ENCODE measurements around the gene HBE1.
"Not testable (repeated sequence)": the region's sequence is repeated elsewhere in the genome, so short reads cannot be mapped to it uniquely, and the experiment has no call there.

HBE1 gene

DNA sequence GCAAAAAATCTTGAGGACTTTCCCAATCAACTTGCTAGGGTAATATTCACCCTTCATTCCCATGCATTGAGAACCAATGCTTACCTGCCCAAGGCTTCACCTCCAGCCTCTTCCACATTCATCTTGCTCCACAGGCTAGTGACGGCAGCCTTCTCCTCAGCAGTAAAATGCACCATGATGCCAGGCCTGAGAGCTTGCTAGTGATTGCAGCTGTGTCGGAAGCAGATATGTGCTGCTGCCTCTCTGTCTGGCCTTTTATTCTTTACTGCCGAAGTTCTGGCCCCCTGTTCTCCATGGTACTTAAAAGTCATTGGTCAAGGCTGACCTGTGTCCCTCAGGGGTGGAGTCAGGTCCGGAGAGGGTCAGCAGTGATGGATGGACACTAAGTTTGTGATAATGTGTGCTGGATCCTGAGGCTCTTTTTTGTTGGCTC is at the start of gene HBE1:
TSS of gene HBE1 (minus strand) at position 231 of the 433 bp plus-strand sequence. CDS start at position 176, 55 bp downstream.
- DNase-seq, result no peak

DNA sequence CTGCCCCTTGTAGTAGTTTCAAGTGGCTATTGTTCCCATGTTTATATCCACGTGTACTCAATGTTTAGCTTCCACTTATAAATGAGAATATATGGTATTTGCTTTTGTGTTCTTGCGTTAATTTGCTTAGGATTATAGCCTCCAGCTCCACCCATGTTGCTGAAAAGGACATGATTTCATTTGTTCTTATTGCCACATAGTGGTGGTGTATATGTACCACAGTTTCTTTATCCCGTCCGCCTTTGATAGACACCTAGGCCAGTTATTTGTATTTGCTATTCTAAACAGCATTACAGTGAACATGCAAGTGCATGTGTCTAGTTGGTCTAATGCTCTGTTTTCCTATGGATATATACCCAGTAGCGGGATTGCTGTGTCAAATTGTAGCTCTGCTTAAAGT is 47.5 kb upstream of the HBE1 start:
- DNase-seq, result no peak

DNA sequence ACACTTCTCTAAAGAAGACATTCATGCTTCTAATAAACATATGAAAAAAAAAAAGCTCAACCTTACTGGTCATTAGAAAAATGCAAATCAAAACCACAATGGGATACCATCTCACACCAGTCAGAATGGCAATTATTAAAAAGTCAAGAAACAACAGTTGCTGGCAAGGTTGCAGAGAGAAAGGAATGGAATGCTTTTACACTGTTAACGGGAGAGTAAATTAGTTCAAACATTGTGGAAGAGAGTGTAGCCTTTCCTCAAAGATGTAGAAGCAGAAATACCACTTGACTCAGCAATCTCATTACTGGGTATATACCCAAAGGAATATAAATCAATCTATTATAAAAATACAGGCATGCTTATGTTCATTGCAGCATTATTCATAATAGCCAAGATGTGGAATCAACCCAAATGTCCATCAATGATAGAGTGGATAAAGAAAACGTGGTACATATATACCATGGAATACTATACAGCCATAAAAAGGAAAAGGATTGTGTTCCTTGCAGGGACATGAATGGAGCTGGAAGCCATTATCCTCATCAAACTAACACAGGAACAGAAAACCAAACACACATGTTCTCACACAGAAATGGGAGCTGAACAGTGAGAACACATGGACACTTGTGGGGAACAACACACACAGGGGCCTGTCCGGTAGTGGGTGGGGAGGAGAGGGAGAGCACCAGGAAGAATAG is 43.7 kb upstream of the HBE1 start:
- not testable (repeated sequence) for DNase-seq

DNA sequence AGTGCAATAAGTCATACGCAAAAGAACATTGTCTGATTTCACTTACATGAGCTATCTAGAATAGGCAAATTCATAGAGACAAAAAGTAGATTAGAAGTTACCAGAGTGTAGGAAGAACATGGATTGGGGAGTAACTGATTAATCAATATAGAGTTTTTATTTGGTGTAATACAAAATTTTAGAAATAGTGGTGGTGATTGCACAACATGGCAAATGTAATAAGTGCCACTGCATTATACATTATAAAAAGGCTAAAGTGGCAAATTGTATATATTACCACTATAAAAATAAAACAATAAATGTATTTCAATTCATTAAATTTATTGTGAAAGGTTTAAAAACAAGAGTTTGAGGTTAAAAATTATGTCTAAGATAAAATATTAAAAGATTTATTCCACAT is 40.7 kb upstream of the HBE1 start:
- DNase-seq, result no peak

DNA sequence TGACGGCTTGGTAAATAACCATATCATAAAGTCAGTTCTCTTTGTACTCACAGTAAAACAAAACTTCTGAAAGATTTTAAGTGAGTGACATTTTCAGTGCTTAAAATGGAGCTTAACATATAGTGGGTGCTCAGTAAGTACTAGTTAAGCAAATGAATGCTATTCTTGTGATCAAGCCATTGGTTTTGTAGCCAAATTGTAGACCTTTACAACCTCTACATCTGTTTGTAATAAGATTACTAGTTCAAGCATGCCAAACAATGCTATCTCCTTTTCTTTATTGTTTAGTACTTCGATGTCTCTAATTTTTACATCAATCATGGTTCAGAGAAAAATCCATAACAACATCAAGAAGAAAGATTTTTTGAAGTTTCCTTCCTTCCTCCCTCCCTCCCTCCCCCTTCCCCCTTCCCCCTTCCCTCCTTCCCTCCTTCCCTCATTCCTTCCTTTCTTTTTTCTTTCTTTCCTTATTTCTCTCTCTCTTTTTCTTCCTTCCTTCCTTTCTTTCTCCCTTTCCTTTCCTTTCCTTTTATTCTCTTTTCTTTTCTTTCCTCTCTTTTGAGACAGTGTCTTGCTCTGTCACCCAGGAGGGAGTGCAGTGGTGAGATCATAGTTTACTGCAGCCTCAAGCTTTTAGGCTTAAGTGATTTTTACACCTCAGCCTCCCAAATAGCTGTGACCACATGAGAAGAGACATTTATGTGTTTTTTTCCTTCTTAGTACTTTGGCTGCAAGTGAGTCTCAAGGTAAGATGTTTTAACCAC is 37.7 kb upstream of the HBE1 start:
- no peak for DNase-seq

DNA sequence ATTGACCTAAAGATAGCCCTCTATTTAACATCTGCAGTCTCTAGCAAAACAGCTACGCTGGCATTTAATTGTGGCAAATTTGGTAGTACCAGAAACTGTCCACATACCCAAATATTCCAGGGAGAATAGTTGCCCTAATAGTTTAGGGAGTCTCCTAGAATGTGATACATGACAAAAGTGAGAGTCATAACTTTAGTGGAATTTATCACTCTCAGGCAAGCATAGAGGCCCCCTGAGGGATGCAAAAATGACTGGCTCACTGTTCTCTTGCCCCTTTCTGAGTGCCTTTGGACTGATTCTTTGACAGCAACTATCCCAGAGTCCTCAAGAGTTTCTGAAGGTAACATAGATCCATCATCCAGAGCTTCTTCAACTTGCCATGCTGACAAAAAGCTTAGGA is 34.3 kb upstream of the HBE1 start:
- DNase-seq, result no peak

DNA sequence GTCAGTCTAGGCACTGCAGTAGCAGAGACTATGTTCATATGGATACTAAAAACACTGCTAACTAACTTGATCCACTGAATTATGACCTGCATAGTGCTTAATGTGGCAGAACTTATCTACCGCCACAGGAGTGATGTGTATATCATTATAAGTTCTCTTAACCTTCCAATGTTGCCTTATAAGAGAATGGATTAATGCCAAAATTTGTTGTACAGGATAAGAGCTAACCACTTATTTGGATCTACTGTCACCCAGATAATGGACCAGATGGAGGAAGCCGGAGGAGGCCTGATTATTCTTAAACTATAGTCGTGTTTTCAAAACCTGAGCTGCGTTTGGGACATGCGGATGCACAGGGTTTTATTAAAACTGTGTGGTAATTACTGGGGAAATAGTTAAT is 33.9 kb upstream of the HBE1 start:
- no peak for DNase-seq

DNA sequence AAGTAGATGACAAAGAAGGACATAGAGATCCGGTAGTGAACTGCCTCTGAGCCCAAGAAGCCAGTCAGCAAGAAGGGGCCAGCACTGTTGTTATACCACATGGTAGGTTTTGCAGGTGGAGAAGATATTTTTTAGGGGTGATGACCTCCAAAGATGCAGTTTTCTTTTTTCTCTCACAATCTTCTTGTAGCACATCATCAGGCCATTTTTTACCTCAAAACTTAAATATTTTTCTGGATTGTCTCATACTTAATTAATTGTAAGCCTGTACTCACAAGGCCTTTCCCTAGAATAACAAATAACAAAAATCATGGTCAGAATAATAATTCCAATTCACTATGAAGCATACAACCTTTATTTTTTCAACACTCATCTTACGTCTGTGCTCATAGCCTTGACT is 32.1 kb upstream of the HBE1 start, which contains the start of gene OR51B4:
TSS of gene OR51B4 (minus strand) at position 101 of the 400 bp plus-strand sequence. CDS start at position 101, 0 bp downstream.
- DNase-seq, result no peak

DNA sequence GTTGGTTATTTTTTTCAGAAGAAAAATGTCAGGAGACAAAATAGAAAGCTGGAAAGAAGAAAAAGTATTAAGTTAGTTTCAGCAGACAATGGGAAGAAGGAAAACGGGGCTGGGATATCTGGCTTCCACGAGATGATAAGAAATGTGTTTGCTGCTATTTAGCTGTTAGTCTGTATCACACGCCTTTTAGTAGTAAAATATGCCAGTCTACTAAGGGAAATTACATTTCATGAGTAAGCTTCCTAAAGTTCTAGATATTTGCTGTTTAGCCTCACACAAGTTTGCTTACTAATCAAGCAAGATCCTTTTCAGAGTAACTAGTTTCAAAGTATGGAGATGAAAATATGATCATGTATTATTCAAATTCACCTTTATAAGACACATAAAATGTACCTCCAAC is 30.5 kb upstream of the HBE1 start:
- no peak for DNase-seq

DNA sequence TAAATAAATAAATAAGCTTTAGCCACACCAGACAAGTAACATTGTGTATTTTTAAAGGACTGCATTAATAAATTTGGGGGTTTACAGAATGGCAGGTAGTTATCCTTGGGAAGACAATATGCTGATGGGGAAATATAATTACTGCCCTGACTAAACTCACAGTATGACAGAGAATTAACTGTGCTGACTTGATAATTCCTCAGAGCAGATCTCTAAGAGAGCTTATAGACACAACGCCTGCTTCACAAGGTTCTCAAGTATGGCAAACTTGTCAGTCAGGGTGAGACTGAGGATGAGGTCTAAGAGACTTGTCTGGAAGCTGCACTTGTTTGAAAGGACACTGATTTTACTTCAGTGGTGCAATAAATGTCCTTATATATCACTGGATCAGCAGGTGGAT is 28.7 kb upstream of the HBE1 start:
- DNase-seq, result no peak

DNA sequence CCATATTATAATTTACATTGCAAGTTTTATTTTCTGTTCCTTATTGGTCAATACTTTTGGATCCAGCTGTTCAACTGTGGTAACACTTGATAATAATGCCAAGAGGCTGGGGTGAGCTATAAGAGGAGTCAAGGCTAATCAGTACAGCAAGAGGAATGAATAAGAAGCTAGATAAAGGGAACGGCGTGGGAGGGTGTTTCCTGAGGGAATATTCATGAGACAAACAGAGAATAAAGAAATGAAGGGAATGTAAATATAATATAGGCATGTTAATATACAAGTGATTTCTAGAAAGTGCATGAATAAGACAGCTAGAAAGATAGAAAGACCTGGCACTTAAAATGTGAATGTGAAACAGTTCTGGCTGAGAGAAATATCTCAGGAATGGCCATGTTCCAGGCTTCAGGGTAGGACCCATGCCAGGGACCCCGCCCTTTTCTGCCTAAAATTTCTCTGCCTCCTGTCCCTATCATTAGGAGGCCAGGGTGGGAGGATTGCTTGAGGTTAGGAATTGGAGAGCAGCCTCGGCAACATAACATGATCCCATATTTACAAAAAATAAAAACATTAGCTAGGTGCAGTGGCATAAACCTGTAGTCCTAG is 28.1 kb upstream of the HBE1 start:
- no peak for DNase-seq

DNA sequence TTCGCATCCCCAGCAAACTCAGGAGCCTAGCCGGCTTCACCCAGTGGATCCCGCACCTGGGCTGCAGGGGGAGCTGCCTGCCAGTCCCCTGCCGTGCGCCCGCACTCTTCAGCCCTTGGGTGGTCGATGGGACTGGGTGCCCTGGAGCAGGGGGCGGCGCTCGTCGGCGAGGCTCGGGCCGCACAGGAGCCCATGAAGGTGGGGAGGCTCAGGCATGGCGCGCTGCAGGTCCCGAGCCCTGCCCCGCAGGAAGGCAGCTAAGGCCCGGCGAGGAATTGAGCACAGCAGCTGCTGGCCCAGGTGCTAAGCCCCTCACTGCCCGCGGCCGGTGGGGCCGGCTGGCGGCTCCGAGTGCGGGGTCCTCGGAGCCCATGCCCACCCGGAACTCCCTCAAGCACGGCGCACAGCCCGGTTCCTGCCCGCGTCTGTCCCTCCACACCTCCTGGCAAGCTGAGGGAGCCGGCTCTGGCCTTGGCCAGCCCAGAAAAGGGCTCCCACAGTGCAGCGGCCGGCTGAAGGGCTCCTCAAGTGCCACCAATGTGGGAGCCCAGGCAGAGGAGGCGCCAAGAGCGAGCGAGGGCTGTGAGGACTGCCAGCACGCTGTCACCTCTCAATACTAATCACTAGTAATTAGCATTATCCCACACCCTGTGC is 24.7 kb upstream of the HBE1 start:
- not testable (repeated sequence) for DNase-seq

DNA sequence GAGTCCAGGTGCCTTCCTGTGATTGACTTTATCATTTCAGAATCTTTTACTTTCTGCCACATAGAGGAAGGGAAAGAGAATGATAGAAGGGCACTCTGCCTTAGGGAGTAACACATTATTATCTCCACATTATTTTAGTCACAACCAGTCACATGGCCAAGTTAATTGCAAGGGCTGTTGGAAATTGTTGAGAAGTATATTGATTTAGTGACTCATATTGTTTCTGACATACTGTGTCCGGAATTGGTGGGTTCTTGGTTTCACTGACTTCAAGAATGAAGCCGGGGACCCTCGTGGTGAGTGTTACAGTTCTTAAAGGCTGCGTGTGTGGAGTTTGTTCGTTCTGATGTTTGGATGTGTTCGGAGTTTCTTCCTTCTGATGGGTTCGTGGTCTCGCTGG is 23.3 kb upstream of the HBE1 start:
- DNase-seq, result no peak

DNA sequence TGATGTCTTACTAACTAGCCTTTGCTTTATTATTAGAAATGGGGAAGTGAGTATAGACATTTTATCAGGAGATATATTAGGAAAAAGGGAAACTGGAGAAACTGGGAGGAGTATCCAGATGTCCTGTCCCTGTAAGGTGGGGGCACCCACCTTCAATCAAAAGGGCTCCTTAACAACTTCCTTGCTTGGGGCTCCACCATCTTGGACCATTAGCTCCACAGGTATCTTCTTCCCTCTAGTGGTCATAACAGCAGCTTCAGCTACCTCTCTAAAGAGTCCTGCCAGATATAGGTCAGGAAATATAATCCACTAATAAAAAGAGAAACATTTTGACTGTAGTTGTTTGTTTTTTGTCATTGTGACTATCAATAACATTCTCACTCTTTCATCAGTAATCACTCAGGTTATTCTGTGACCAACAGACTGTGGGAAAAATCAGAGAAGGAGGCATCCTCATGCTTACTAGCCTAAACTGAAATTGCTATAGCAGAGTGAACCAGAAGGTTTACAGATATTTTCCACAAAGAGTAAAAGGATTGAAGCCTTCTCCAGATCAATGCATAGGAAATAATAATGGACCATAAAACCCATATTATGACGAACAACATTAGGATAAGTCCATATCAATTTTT is 21.6 kb upstream of the HBE1 start:
- DNase-seq, result no peak

DNA sequence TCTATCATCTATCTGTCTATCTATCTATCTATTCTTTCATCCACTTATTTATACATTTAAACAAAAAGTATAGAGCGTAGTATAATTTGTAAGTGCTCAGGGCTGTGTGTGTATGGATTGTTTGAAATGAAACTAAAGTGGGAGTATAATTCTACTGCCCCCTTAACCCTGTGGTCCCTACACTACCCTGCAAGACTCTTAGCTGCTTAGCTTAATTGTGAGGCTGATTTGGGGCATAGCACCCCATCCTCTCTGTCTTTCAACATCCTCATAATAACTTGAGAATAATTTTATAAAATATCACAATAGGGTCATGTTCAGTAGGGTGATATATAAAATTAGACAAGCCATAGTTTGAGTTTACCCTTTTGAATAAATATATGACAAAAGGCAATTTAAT is 20.4 kb upstream of the HBE1 start:
- no peak for DNase-seq

DNA sequence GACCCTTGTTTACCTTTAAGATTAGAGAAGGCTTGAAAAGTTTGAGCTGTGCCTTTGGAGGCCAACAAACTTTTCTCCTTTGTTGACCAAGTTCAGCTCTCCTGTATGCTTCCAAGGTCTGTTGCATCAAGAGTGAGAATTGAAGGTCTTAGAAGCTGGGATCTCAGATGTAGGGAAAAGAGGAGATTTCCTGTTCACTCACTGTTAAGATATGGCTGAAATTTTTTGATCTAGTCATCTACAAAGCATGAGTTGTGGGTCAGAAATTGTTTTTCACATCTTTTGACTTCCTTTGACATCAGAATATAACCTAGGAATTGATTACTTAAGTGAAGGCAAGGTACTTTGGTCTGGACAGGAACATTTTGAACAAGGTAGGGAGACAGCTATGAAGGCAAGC is 20.0 kb upstream of the HBE1 start:
- no peak for DNase-seq

DNA sequence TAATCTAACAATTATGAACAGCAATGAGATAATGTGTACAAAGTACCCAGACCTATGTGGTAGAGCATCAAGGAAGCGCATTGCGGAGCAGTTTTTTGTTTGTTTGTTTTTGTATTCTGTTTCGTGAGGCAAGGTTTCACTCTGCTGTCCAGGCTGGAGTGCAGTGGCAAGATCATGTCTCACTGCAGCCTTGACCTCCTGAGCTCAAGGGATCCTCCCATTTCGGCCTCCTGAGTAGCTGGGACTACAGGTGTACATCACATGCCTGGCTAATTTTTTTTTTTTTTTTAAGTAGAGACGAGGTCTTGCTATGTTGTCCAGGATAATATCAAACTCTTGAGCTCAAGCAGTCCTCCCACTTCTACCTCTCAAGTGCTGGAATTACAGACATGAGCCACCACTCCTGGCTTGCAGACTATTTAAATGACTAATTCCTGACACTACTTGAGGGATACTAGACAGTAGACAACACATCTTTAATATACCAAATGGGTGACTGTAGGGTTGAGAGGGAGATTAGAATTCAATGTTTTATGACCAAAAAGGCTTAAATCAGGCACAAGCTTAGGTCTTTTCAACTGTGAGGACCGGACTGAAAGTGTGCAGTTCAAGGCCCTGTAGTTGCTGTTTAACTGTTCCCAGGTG is 19.3 kb upstream of the HBE1 start:
- DNase-seq, result no peak

DNA sequence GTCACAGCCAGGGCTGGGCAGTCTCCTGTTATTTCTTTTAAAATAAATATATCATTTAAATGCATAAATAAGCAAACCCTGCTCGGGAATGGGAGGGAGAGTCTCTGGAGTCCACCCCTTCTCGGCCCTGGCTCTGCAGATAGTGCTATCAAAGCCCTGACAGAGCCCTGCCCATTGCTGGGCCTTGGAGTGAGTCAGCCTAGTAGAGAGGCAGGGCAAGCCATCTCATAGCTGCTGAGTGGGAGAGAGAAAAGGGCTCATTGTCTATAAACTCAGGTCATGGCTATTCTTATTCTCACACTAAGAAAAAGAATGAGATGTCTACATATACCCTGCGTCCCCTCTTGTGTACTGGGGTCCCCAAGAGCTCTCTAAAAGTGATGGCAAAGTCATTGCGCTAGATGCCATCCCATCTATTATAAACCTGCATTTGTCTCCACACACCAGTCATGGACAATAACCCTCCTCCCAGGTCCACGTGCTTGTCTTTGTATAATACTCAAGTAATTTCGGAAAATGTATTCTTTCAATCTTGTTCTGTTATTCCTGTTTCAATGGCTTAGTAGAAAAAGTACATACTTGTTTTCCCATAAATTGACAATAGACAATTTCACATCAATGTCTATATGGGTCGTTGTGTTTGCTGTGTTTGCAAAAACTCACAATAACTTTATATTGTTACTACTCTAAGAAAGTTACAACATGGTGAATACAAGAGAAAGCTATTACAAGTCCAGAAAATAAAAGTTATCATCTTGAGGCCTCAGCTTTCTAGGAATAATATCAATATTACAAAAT is 18.6 kb upstream of the HBE1 start:
- no peak for DNase-seq

DNA sequence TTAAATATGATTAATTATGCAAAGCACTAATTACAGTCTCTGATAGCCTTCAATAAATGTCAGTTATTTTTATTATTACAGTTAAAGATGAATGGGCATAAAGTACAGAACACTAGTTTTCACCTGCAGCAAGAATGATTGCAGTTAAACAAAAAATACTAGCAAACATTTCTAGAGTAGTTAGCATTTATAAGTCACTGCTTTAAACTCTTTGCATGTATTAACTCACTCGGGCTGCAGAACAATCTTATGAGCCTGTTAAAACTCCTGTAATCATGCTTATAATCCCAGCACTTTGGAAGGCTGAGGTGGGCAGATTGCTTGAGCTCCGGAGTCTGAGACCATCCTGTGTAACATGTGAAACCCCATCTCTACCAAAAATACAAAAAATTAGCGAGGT is 17.2 kb upstream of the HBE1 start:
- DNase-seq, result no peak

DNA sequence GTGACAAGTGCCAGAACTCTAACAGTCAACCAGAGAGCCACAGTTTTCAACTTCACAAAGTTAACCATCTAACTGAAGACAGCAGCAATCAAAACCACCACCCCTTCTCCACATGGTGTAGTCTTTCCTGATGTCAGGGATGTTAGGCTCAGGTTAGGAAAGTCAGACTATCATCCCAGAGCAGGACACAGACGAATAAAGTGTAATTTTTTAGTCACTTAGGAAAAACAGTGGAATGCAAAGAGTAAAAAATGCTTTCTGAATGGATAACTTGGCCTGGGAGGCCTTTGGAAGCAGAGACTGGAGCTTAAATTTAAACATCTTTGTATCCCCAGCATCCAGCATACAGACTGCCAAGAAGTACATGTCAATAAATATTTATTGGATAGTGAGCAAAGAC is 16.6 kb upstream of the HBE1 start:
- no peak for DNase-seq

DNA sequence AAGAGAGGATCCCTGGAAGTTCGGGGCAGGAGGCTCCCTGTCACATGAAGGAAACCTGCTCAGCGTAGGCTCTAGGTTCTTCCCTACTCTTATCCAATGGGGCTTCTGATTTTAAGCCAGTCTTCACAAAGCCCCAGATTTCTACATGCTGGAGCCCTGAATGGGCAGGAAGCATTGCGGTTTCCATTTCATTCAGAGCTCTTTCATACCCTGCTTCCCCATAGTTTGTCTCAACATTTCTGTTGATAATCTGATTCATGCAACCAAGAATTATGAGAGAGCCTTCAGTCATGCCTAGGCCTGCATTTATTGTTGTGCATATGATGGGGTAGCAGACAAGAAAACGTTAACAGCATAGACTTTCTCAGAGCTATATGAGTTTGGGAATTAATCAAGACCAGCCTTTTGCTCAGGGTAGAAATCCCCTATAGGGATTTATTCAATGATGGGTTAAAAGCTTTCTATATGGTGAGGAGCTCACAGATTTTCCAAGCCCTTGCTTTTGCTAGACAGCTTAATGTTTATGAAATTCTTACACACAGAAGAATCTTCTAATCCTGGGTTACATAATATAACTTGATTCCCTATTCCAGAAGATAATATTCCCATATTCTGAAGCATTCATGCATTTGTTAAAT is 16.1 kb upstream of the HBE1 start:
- no peak for DNase-seq
